KMS-11 (cell line): Measurements from ENCODE around the gene GTF2A1.

ENCODE experiments used
- H2AFZ ChIP-seq: fragments of 200-600 bp; sonication (generic); 2 replicates; pipeline ENCODE4 v1.6.1; 2016; ENCODE audit warnings: antibody characterized with exemption, mixed run types, low read depth
- H3K27ac ChIP-seq: fragments of 200-600 bp; sonication (generic); 2 replicates; pipeline ENCODE4 v1.6.1; 2016; ENCODE audit warnings: mild to moderate bottlenecking, mixed run types
- H3K27me3 ChIP-seq: fragments of 200-600 bp; sonication (generic); 2 replicates; pipeline ENCODE4 v1.6.1; 2017; ENCODE audit warnings: mild to moderate bottlenecking, low read depth, mixed run types, moderate library complexity; ENCODE audit not compliant: insufficient read depth
- H3K36me3 ChIP-seq: fragments of 200-600 bp; sonication (generic); 2 replicates; pipeline ENCODE4 v1.6.1; 2017; ENCODE audit warnings: mild to moderate bottlenecking, mixed run types; ENCODE audit not compliant: insufficient read depth
- H3K4me1 ChIP-seq: fragments of 200-600 bp; sonication (generic); 2 replicates; pipeline ENCODE4 v1.6.1; 2016; ENCODE audit warnings: mild to moderate bottlenecking, low read depth, mixed run types; ENCODE audit not compliant: poor library complexity, severe bottlenecking
- H3K4me2 ChIP-seq: fragments of 200-600 bp; sonication (generic); 2 replicates; pipeline ENCODE4 v1.7.0; 2016; ENCODE audit warnings: mild to moderate bottlenecking, mixed run types
- H3K4me3 ChIP-seq: fragments of 200-600 bp; sonication (generic); IDR thresholded peaks from 2 replicates; pipeline ENCODE4 v1.6.1; 2017; ENCODE audit warnings: low read depth, low read length, mixed read lengths; ENCODE audit not compliant: insufficient read depth
- H3K79me2 ChIP-seq: fragments of 200-600 bp; sonication (generic); 2 replicates; pipeline ENCODE4 v1.6.1; 2016; ENCODE audit warnings: low read depth, mixed run types; ENCODE audit not compliant: insufficient read depth
- H3K9ac ChIP-seq: fragments of 200-600 bp; sonication (generic); 2 replicates; pipeline ENCODE4 v1.6.1; 2016; ENCODE audit warnings: mild to moderate bottlenecking, mixed run types
- H4K20me1 ChIP-seq: fragments of 200-600 bp; sonication (generic); 2 replicates; pipeline ENCODE4 v1.6.1; 2016; ENCODE audit warnings: mild to moderate bottlenecking, mixed run types; ENCODE audit not compliant: insufficient read depth
- TF ChIP-seq, protein P1 (sequence below): fragments of 200-600 bp; sonication (generic); conservative IDR thresholded peaks from 2 replicates; pipeline ENCODE4 v1.6.1; 2017; ENCODE audit warnings: low read depth, mild to moderate bottlenecking, antibody characterized with exemption, low read length, moderate library complexity, mixed read lengths

The GTF2A1 gene

DNA sequence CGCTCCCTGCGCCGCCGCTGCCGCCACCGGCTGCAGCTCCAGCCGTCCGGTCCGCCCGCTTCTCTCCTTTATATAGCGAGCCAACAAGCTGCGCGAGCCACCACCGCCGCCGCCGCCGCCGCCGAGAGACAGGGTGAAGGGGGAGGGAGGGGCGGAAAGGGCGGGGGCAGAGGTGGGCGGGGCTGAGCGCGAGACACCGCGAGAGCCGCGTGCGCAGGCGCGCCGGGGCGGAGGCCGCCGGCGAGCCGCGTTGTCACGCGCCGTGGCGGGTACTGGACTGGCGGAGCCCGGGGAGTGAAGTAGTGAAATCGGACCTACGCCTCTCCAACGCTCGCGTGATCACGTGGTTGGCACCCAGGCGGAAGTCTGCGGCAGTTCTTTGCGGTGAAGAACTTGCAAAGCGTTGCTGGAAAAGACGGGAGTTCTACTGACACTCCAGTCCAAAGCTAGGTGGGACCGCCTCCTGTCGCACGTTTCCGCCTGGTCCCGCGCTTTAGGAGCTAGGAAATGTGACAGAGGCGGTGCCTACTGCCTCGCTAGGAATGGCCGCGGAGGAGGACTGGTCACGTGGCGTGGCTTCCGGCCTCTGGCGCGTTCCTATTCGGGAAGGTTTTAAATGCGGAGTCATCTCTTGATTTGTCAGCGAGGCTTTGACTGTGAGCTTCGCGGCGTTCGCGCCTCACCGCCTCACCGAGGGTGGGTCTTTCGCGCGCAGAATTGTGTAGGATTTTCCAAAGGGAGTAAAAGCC lies at the start of gene GTF2A1:
GTF2A1 (minus strand) TSS at position 130 of the 749 bp plus-strand sequence. CDS start 441 bp downstream, outside the sequence.
- Histone ChIP-seq H4K20me1 (no peaks in the 10 kb centered on the region), H3K4me1 (peaks cover 26% of the 10 kb centered on the region), H3K4me3 (no peak within 1 kb of the TSS), H3K27ac (peak within 1 kb of the TSS; percentile 98), H2AFZ (peak within 1 kb of the TSS; percentile 58), H3K36me3 (no peaks in the 10 kb centered on the region), H3K9ac (peak within 1 kb of the TSS; percentile 97), H3K27me3 (no peaks in the 10 kb centered on the region), H3K4me2 (peak within 1 kb of the TSS; percentile 90), H3K79me2 (peaks cover 36% of the 10 kb centered on the region; the same call in 1 of the 2 replicates)
- TF ChIP-seq, protein P1, sequence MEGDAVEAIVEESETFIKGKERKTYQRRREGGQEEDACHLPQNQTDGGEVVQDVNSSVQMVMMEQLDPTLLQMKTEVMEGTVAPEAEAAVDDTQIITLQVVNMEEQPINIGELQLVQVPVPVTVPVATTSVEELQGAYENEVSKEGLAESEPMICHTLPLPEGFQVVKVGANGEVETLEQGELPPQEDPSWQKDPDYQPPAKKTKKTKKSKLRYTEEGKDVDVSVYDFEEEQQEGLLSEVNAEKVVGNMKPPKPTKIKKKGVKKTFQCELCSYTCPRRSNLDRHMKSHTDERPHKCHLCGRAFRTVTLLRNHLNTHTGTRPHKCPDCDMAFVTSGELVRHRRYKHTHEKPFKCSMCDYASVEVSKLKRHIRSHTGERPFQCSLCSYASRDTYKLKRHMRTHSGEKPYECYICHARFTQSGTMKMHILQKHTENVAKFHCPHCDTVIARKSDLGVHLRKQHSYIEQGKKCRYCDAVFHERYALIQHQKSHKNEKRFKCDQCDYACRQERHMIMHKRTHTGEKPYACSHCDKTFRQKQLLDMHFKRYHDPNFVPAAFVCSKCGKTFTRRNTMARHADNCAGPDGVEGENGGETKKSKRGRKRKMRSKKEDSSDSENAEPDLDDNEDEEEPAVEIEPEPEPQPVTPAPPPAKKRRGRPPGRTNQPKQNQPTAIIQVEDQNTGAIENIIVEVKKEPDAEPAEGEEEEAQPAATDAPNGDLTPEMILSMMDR, result no peak

DNA sequence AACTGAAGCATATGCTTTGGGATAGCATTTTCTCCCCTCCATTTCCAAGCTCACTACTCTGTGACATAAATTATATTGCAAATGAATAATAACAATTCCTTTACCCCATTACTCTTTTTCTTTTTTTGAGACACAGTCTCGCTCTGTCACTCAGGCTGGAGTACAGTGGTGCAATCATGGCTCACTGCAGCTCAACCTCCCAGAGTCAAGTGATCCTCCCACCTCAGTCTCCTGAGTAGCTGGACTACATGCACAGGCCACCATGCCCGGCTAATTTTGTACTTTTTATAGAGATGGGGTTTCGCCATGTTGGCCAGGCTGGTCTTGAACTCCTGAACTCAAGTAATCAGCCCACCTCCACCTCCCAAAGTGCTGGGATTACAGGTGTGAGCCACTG lies 49.2 kb upstream of the GTF2A1 start:
- Histone ChIP-seq H3K4me3 (no peak overlapping the region), H3K36me3 (no peaks in the 10 kb centered on the region; the same call in 1 of the 2 replicates), H3K4me1 (peaks cover 4% of the 10 kb centered on the region), H4K20me1 (no peaks in the 10 kb centered on the region), H3K4me2 (no peak overlapping the region), H3K9ac (no peak overlapping the region), H2AFZ (no peak overlapping the region), H3K27ac (no peak overlapping the region), H3K27me3 (no peaks in the 10 kb centered on the region), H3K79me2 (peaks cover 14% of the 10 kb centered on the region; the same call in 1 of the 2 replicates)
- TF ChIP-seq, protein P1, result no peak

DNA sequence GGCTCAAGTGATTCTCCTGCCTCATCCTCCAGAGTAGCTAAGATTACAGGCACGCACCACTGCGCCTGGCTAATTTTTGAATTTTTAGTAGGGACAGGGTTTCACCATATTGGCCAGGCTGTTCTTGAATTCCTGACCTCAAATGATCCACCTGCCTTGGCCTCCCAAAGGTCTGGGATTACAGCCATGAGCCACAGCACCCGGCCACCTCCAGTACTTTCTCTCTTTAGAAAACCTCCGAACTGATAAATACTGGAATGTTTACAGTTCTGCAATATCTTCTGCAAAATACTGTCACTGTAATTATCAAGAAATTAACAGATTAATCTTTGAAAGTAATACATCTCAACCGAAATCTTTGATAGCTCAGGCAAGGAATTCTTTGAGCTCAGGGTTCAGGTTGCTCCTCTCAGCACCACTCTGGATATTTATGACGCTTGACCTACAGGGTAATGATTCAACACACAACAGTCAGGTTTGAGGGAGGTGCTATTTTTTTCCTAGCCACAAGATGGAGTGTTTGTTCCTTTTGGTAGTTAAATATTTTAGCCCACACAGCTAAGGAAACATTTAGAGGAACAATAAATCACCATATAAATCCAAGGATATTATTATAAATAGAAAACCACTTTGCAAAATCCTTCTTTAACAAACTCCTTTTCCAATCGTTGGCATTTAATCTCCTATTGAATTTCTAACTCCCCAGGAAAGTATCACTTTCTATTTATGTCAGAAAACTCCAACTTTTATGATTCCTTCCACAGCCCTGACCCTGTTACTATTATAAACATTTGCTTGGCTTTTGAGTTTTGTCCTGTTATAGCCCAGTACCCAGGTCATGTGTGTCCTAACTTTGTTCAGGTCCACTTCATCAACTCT lies 48.6 kb upstream of the GTF2A1 start:
- Histone ChIP-seq H3K9ac (no peak overlapping the region), H2AFZ (no peak overlapping the region), H3K27ac (no peak overlapping the region), H3K36me3 (no peaks in the 10 kb centered on the region; the same call in 1 of the 2 replicates), H3K4me1 (peaks cover 4% of the 10 kb centered on the region), H3K27me3 (no peaks in the 10 kb centered on the region), H3K79me2 (peaks cover 11% of the 10 kb centered on the region; the same call in 1 of the 2 replicates), H4K20me1 (no peaks in the 10 kb centered on the region), H3K4me2 (no peak overlapping the region), H3K4me3 (no peak overlapping the region)
- TF ChIP-seq, protein P1, result peak; percentile 65; the same call in 1 of the 2 replicates

DNA sequence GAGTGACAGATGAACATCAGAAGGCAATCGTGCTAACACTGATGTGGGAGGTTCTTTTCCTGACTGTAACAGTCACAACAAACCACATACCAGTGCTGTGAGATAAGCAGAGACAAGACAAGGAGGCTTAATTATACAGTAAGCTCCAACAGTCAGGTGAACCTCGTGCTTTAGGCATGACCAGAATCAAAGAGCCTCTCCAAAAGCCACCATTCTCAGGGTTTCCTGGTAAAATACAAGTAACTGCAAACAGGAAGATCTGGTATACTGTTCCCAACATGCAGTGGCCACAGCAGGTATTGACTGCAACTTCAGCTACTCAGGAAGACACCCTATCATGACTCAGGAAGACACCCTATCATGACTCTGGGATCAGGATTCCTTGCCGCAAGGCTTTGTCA lies 47.3 kb upstream of the GTF2A1 start:
- Histone ChIP-seq H3K4me2 (no peak overlapping the region), H2AFZ (no peak overlapping the region), H3K4me3 (no peak overlapping the region), H3K79me2 (no peaks in the 10 kb centered on the region), H3K27me3 (no peaks in the 10 kb centered on the region), H3K9ac (no peak overlapping the region), H3K27ac (no peak overlapping the region), H3K4me1 (peaks cover 4% of the 10 kb centered on the region), H4K20me1 (no peaks in the 10 kb centered on the region), H3K36me3 (no peaks in the 10 kb centered on the region; the same call in 1 of the 2 replicates)
- TF ChIP-seq, protein P1, result no peak
